T-cell (primary cell): ENCODE measurements around the gene EPHB3. TPM values are rescaled to one million over a fixed set of nuclear protein-coding genes. Genes with fewer than 3 reads are reported as not detected.

Source experiments
- ATAC-seq, 4 experiments: fragments of 200-7000 bp in 3 of 4; fragments of 150-1000 bp in 1 of 4; cut with Tn5 transposase; replicated peaks in 1 of 4; 1 replicate in 3 of 4; 2 replicates in 1 of 4; pipeline ENCODE4 v1.10.0; 2021; ENCODE audit warnings: moderate library complexity in 3 of 4, mild to moderate bottlenecking in 2 of 4, moderate number of reproducible peaks in 1 of 4
- CTCF ChIA-PET, 2 donors: fragments of 300-600 bp; sonication (Branson Sonifier 250); formaldehyde crosslinking; loops; one replicate each; lab custom pipeline; 2022; ENCODE audit warnings: antibody characterized with exemption in 2 of 2; lab: Charles Lee
- POLR2A ChIA-PET, 2 donors: fragments of 300-600 bp; sonication (Branson Sonifier 250); formaldehyde crosslinking; loops; one replicate each; lab custom pipeline; 2022; ENCODE audit warnings: antibody characterized with exemption in 2 of 2; lab: Charles Lee
- DNase-seq, 35 experiments: peaks; one replicate each; pipeline versions ENCODE4 v3.0.0 to v3.0.0-alpha.2; 2013 to 2023
- H3K27ac ChIP-seq: one replicate; pipeline ENCODE4 v1.5.1; 2013; ENCODE audit warnings: low read length
- H3K27me3 ChIP-seq, 2 experiments: replicated peaks in 1 of 2; 1 replicate in 1 of 2; 2 replicates in 1 of 2; pipeline versions ENCODE4 v1.6.1 to v1.7.0; 2013; ENCODE audit warnings: low read length in 1 of 2, mixed read lengths in 1 of 2; ENCODE audit not compliant: control insufficient read depth in 2 of 2, insufficient read depth in 2 of 2; ENCODE audit errors: extremely low read depth in 1 of 2
- H3K36me3 ChIP-seq, 2 donors: 1 replicate in 1 of 2; 2 replicates in 1 of 2; pipeline versions ENCODE4 v1.6.1 to v1.7.0; 2013; ENCODE audit warnings: low read length in 1 of 2; ENCODE audit not compliant: control insufficient read depth in 2 of 2, insufficient read depth in 1 of 2; ENCODE audit errors: extremely low read depth in 1 of 2
- H3K4me1 ChIP-seq, 2 experiments: 1 replicate in 1 of 2; 2 replicates in 1 of 2; pipeline versions ENCODE4 v1.6.1 to v1.7.0; 2013; ENCODE audit warnings: low read length in 2 of 2, mixed read lengths in 1 of 2; ENCODE audit not compliant: insufficient read depth in 2 of 2, control insufficient read depth in 1 of 2; ENCODE audit errors: extremely low read depth in 1 of 2
- H3K4me3 ChIP-seq, 2 donors: 1 replicate in 1 of 2; 2 replicates in 1 of 2; pipeline versions ENCODE4 v1.5.1 to v1.7.0; 2013; ENCODE audit warnings: mild to moderate bottlenecking in 2 of 2, low read length in 1 of 2, moderate library complexity in 1 of 2; ENCODE audit not compliant: control insufficient read depth in 1 of 2; ENCODE audit errors: extremely low read depth in 1 of 2
- H3K9me3 ChIP-seq: 2 replicates; pipeline ENCODE4 v1.7.0; 2013
- H3K27ac Mint-ChIP-seq, 2 donors: one replicate each; pipeline ENCODE4 v1.8.0; 2020 to 2021; ENCODE audit warnings: mild to moderate bottlenecking in 2 of 2, mixed read lengths in 2 of 2
- H3K27me3 Mint-ChIP-seq, 2 donors: one replicate each; pipeline ENCODE4 v1.8.0; 2021 to 2022; ENCODE audit warnings: mixed read lengths in 2 of 2
- H3K36me3 Mint-ChIP-seq: one replicate; pipeline ENCODE4 v1.8.0; 2021; ENCODE audit warnings: mixed read lengths
- H3K4me1 Mint-ChIP-seq, 3 donors: one replicate each; pipeline ENCODE4 v1.8.0; 2020 to 2022; ENCODE audit warnings: mixed read lengths in 3 of 3, mild to moderate bottlenecking in 1 of 3
- H3K4me3 Mint-ChIP-seq, 3 donors: one replicate each; pipeline ENCODE4 v1.8.0; 2020 to 2022; ENCODE audit warnings: mild to moderate bottlenecking in 3 of 3, mixed read lengths in 3 of 3, moderate library complexity in 3 of 3
- H3K9me3 Mint-ChIP-seq, 3 donors: one replicate each; pipeline ENCODE4 v1.8.0; 2020 to 2022; ENCODE audit warnings: mixed read lengths in 3 of 3
- WGBS: methylation state at CpG from one replicate; pipeline ENCODE4 v1.1.5; 2013; ENCODE audit warnings: missing lambda C conversion rate; ENCODE audit not compliant: insufficient coverage; 5-methylcytosine and 5-hydroxymethylcytosine counted together
- total RNA-seq, 35 experiments: library from RNA in 6 of 35; stranded (reverse) in 6 of 35; fragments of 120-200 nt in 1 of 35; gene quantifications; one replicate each; pipeline versions ENCODE4 v1.2.1 to v1.2.4 and lab custom pipeline; 2013 to 2026

Gene EPHB3
- total RNA-seq, 5 donors from 2014 or later (not counting 1 experiment from before 2014, with no cell fraction given), result 0.35 to 1.1 (median 0.55) TPM

GRCh38 chr3:184586851-184587250 is 25.3 kb downstream of the EPHB3 start:
- no peaks in the 10 kb centered on the region for H3K36me3 Mint-ChIP-seq
- ATAC-seq (no peak), DNase-seq (no peak)
- Histone ChIP-seq H3K27ac (no peak overlapping the region), H3K4me1 (peaks cover 0 to 8% of the 10 kb centered on the region in 2 experiments), H3K27me3 (peaks cover 3 to 53% of the 10 kb centered on the region in 2 experiments), H3K9me3 (no peaks in the 10 kb centered on the region), H3K36me3 (no peaks in the 10 kb centered on the region), H3K4me3 (no peak overlapping the region)
- POLR2A ChIA-PET, result no interaction called here
- CTCF ChIA-PET, result no interaction called here
- H3K27ac Mint-ChIP-seq, result no peak overlapping the region
- H3K4me3 Mint-ChIP-seq, result no peak overlapping the region
- no peaks in the 10 kb centered on the region for H3K9me3 Mint-ChIP-seq
- 90% methylated on average over 8 of the region's 8 CpGs for WGBS
- H3K27me3 Mint-ChIP-seq, result peaks cover 13 to 26% of the 10 kb centered on the region in 2 donors
- H3K4me1 Mint-ChIP-seq, result peaks cover 6 to 12% (median 9%) of the 10 kb centered on the region in 3 donors

GRCh38 chr3:184588776-184589175 is 27.2 kb downstream of the EPHB3 start:
- Histone ChIP-seq H3K27ac (no peak overlapping the region), H3K9me3 (no peaks in the 10 kb centered on the region), H3K36me3 (no peaks in the 10 kb centered on the region), H3K4me3 (no peak overlapping the region), H3K4me1 (peaks cover 0 to 3% of the 10 kb centered on the region in 2 experiments), H3K27me3 (peaks cover 0 to 50% of the 10 kb centered on the region in 2 experiments)
- Mint-ChIP-seq H3K4me1 (peaks cover 0 to 4% (median 3%) of the 10 kb centered on the region in 3 donors), H3K9me3 (no peaks in the 10 kb centered on the region), H3K4me3 (no peak overlapping the region), H3K27me3 (peaks cover 4 to 14% of the 10 kb centered on the region in 2 donors), H3K36me3 (no peaks in the 10 kb centered on the region), H3K27ac (no peak overlapping the region)
- ATAC-seq (no peak), DNase-seq (no peak)
- ChIA-PET POLR2A (no interaction called here), CTCF (no interaction called here)
- 74% methylated on average over 4 of the region's 4 CpGs for WGBS

- H3K9me3 ChIP-seq, result no peaks in the 10 kb centered on the region
- no peaks in the 10 kb centered on the region for H3K9me3 Mint-ChIP-seq
- H3K27ac ChIP-seq, result no peak overlapping the region
- no peaks in the 10 kb centered on the region for H3K4me1 Mint-ChIP-seq
- no peaks in the 10 kb centered on the region for H3K4me1 ChIP-seq
- H3K27me3 Mint-ChIP-seq, result peaks cover 0 to 4% of the 10 kb centered on the region in 2 donors
- ChIA-PET CTCF (no interaction called here), POLR2A (interaction anchor here in 1 of 2 donors (0.6 kb wide), 1 partner anchor 195 kb away, joined by 3 read pairs; no protein-coding TSS in a partner anchor)
- H3K4me3 Mint-ChIP-seq, result no peak overlapping the region
- no peaks in the 10 kb centered on the region for H3K36me3 Mint-ChIP-seq
- ATAC-seq (peak in 1 of 4 experiments; percentile 29), DNase-seq (no peak)
- H3K27me3 ChIP-seq, result peaks cover 0 to 43% of the 10 kb centered on the region in 2 experiments
- H3K4me3 ChIP-seq, result no peak overlapping the region
- H3K27ac Mint-ChIP-seq, result no peak overlapping the region
- WGBS, result 66% methylated on average over 3 of the region's 6 CpGs
- H3K36me3 ChIP-seq, result no peaks in the 10 kb centered on the region
Observed at GRCh38 chr3:184590795-184591194, 29.2 kb downstream of the EPHB3 start.

- Histone ChIP-seq H3K9me3 (no peaks in the 10 kb centered on the region), H3K36me3 (no peaks in the 10 kb centered on the region), H3K27me3 (peaks cover 0 to 42% of the 10 kb centered on the region in 2 experiments), H3K4me1 (no peaks in the 10 kb centered on the region), H3K4me3 (no peak overlapping the region), H3K27ac (no peak overlapping the region)
- no peak overlapping the region for H3K4me3 Mint-ChIP-seq
- DNase-seq, result no peak
- no peak overlapping the region for H3K27ac Mint-ChIP-seq
- WGBS, result 91% methylated on average over 5 of the region's 6 CpGs
- no peaks in the 10 kb centered on the region for H3K9me3 Mint-ChIP-seq
- ChIA-PET CTCF (interaction anchor here in 1 of 2 donors (0.6 kb wide), 1 partner anchor 104 kb away, joined by 4 read pairs; no protein-coding TSS in a partner anchor), POLR2A (no interaction called here)
- H3K27me3 Mint-ChIP-seq, result peaks cover 0 to 4% of the 10 kb centered on the region in 2 donors
- H3K36me3 Mint-ChIP-seq, result no peaks in the 10 kb centered on the region
- no peaks in the 10 kb centered on the region for H3K4me1 Mint-ChIP-seq
- no peak for ATAC-seq
Observed at GRCh38 chr3:184591789-184592188, 30.2 kb downstream of the EPHB3 start.

GRCh38 chr3:184592371-184593219 is 31.0 kb downstream of the EPHB3 start:
- Histone ChIP-seq H3K27ac (no peak overlapping the region), H3K9me3 (no peaks in the 10 kb centered on the region), H3K4me1 (no peaks in the 10 kb centered on the region), H3K4me3 (no peak overlapping the region), H3K27me3 (peaks cover 0 to 40% of the 10 kb centered on the region in 2 experiments), H3K36me3 (no peaks in the 10 kb centered on the region)
- DNase-seq (no peak), ATAC-seq (no peak)
- ChIA-PET POLR2A (no interaction called here), CTCF (interaction anchor here in 1 of 2 donors (0.6 kb wide), 1 partner anchor 80 kb away, joined by 5 read pairs; no protein-coding TSS in a partner anchor)
- Mint-ChIP-seq H3K27me3 (peaks cover 0 to 2% of the 10 kb centered on the region in 2 donors), H3K4me1 (no peaks in the 10 kb centered on the region), H3K27ac (no peak overlapping the region), H3K4me3 (no peak overlapping the region), H3K9me3 (no peaks in the 10 kb centered on the region), H3K36me3 (no peaks in the 10 kb centered on the region)
- 76% methylated on average over 10 of the region's 17 CpGs for WGBS

- CTCF ChIA-PET, result interaction anchor here in 1 of 2 donors (0.6 kb wide), 1 partner anchor 81 kb away, joined by 5 read pairs; no protein-coding TSS in a partner anchor
- Histone ChIP-seq H3K4me3 (no peak overlapping the region), H3K36me3 (no peaks in the 10 kb centered on the region), H3K4me1 (no peaks in the 10 kb centered on the region), H3K27ac (no peak overlapping the region), H3K9me3 (no peaks in the 10 kb centered on the region), H3K27me3 (peaks cover 0 to 37% of the 10 kb centered on the region in 2 experiments)
- Mint-ChIP-seq H3K4me1 (no peaks in the 10 kb centered on the region), H3K36me3 (no peaks in the 10 kb centered on the region), H3K27me3 (peaks cover 0 to 2% of the 10 kb centered on the region in 2 donors), H3K27ac (no peak overlapping the region), H3K9me3 (no peaks in the 10 kb centered on the region), H3K4me3 (no peak overlapping the region)
- POLR2A ChIA-PET, result no interaction called here
- ATAC-seq (no peak), DNase-seq (no peak)
- 87% methylated on average over 3 of the region's 7 CpGs for WGBS
Observed at GRCh38 chr3:184593220-184593927, 31.8 kb downstream of the EPHB3 start.
